Measurements from ENCODE around the gene TOR1B. TPM values are rescaled to one million over a fixed set of nuclear protein-coding genes. Genes with fewer than 3 reads are reported as not detected.

TOR1B gene
- total RNA-seq, 1 donor from 2014 or later: 51.7 TPM

DNA sequence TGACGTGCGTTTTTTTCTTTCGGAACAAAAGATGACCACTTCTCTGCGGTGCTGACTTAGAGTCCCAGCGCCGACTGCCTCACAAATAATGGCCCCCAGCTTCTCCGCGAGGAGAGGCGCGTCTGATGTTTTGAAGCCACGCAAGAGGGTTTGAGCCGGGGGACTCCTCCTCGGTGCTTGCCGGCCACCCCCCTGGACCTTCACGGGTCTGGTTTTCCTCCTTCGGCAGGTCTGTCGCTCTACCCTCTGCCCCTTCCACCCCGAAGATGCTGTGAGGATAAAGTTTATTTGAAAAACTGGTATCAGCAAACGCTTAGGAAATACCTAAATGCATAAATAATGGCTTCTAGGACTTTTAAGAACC, 32.9 kb downstream of the TOR1B start:
- no peak for DNase-seq (ENCODE audit: low spot score in 2 of 2)
- intact Hi-C loops (cut with DNase I): loop anchor here (1.0 to 10.0 kb wide), 3 partner anchors 12 to 399 kb away; partner anchors contain the start of gene TOR1A
- Histone ChIP-seq H3K36me3 (peaks cover 21 to 24% of the 10 kb centered on the region in 2 donors), H3K27me3 (no peaks in the 10 kb centered on the region), H3K9me3 (no peaks in the 10 kb centered on the region), H3K27ac (peak overlapping the region; percentile 95 to 98), H3K4me1 (peaks cover 5 to 42% of the 10 kb centered on the region in 2 donors), H3K4me3 (peak overlapping the region; percentile 93 to 100)
- no peak for TF ChIP-seq CTCF (IDR thresholded peaks at IDR 0.05)

GRCh38 chr9:129836311-129837007, 33.5 kb downstream of the TOR1B start:
- peaks cover 5 to 42% of the 10 kb centered on the region in 2 donors for H3K4me1 ChIP-seq

GRCh38 chr9:129838707-129839259, 35.8 kb downstream of the TOR1B start:
- no peak for DNase-seq (ENCODE audit: low spot score in 2 of 2)
- intact Hi-C loops (cut with DNase I): loop anchor here (5.0 to 10.0 kb wide), 2 partner anchors 44 to 396 kb away; no protein-coding TSS in a partner anchor
- no peak overlapping the region for H3K4me3 ChIP-seq
- peaks cover 5 to 39% of the 10 kb centered on the region in 2 donors for H3K4me1 ChIP-seq
- peaks cover 0 to 8% of the 10 kb centered on the region in 2 donors for H3K36me3 ChIP-seq
- H3K27me3 ChIP-seq: no peaks in the 10 kb centered on the region
- no peaks in the 10 kb centered on the region for H3K9me3 ChIP-seq
- no peak for TF ChIP-seq CTCF (IDR thresholded peaks at IDR 0.05)
- peak overlapping the region; percentile 35 to 55 for H3K27ac ChIP-seq

More at GRCh38 chr9:129836311-129837007, 33.5 kb downstream of the TOR1B start:
- intact Hi-C loops (cut with DNase I): loop anchor here (5.0 to 10.0 kb wide), 2 partner anchors 46 to 398 kb away; no protein-coding TSS in a partner anchor
- Histone ChIP-seq H3K36me3 (peaks cover 15 to 18% of the 10 kb centered on the region in 2 donors), H3K9me3 (no peaks in the 10 kb centered on the region), H3K27me3 (no peaks in the 10 kb centered on the region), H3K4me3 (peak overlapping the region; percentile 93 to 100), H3K27ac (peak overlapping the region; percentile 95 to 98)
- TF ChIP-seq CTCF (IDR thresholded peaks at IDR 0.05): no peak
- no peak for DNase-seq (ENCODE audit: low spot score in 2 of 2)

GRCh38 chr9:129839324-129840023, 36.5 kb downstream of the TOR1B start:
- intact Hi-C loops (cut with DNase I): loop anchor here (5.0 to 10.0 kb wide), 2 partner anchors 43 to 395 kb away; no protein-coding TSS in a partner anchor
- no peak for DNase-seq (ENCODE audit: low spot score in 2 of 2)
- Histone ChIP-seq H3K9me3 (no peaks in the 10 kb centered on the region), H3K27me3 (no peaks in the 10 kb centered on the region), H3K4me1 (peaks cover 5 to 35% of the 10 kb centered on the region in 2 donors), H3K36me3 (peaks cover 0 to 10% of the 10 kb centered on the region in 2 donors), H3K27ac (peak overlapping the region; percentile 35 to 55), H3K4me3 (no peak overlapping the region)
- TF ChIP-seq CTCF (IDR thresholded peaks at IDR 0.05): no peak

DNA sequence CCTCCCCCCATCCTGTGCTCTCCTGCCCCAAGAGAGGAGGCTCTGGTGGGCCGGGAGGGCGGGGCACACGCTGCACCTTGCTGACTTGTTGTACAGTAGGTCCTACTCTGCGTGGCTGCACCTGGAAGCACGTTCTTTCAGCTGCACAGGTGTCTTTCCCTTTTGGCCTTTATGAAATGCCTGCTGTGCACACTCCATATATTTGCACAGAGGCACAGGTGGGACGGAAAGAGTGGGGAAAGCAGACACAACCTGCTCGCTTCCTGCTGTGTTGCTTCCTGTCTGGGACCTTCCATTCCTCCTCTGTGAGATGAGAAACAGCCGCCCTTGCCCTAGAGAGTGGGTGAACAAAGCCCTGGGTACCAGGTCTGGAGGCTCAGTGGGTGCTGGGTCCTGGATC, 37.0 kb downstream of the TOR1B start:
- H3K27me3 ChIP-seq: no peaks in the 10 kb centered on the region
- TF ChIP-seq CTCF (IDR thresholded peaks at IDR 0.05): no peak
- H3K27ac ChIP-seq: peak overlapping the region in 1 of 2 donors; percentile 55
- intact Hi-C loops (cut with DNase I): no loop called here
- H3K4me1 ChIP-seq: peaks cover 5 to 35% of the 10 kb centered on the region in 2 donors
- peaks cover 0 to 10% of the 10 kb centered on the region in 2 donors for H3K36me3 ChIP-seq
- no peak for DNase-seq (ENCODE audit: low spot score in 2 of 2)
- no peaks in the 10 kb centered on the region for H3K9me3 ChIP-seq
- H3K4me3 ChIP-seq: no peak overlapping the region

All from ascending aorta (tissue), 2 donors.